Myocyte (in vitro differentiated cells): Measurements from ENCODE around the gene DDIT3. TPM values are rescaled to one million over a fixed set of nuclear protein-coding genes. Genes with fewer than 3 reads are reported as not detected.
A peak's percentile ranks its signal among the peaks of the same experiment; 100 is the strongest.

Experiments
- DNase-seq: peaks from one replicate; pipeline ENCODE4 v3.0.0-alpha.2; 2012; ENCODE audit warnings: low read depth
- polyA plus RNA-seq: library from polyadenylated mRNA; unstranded; fragments of >200 nt; gene quantifications from one replicate; pipeline ENCODE4 v1.2.1, GENCODE V29; 2012; ENCODE audit warnings: missing spikeins
- total RNA-seq: library from RNA; depleted of rRNA; stranded (reverse); fragments of >200 nt; gene quantifications from 2 replicates; pipeline ENCODE4 v1.2.3, GENCODE V29; 2014

Gene DDIT3
- 30.0 and 37.1 TPM in 2 replicates for total RNA-seq
- 128 TPM for polyA plus RNA-seq

DNA sequence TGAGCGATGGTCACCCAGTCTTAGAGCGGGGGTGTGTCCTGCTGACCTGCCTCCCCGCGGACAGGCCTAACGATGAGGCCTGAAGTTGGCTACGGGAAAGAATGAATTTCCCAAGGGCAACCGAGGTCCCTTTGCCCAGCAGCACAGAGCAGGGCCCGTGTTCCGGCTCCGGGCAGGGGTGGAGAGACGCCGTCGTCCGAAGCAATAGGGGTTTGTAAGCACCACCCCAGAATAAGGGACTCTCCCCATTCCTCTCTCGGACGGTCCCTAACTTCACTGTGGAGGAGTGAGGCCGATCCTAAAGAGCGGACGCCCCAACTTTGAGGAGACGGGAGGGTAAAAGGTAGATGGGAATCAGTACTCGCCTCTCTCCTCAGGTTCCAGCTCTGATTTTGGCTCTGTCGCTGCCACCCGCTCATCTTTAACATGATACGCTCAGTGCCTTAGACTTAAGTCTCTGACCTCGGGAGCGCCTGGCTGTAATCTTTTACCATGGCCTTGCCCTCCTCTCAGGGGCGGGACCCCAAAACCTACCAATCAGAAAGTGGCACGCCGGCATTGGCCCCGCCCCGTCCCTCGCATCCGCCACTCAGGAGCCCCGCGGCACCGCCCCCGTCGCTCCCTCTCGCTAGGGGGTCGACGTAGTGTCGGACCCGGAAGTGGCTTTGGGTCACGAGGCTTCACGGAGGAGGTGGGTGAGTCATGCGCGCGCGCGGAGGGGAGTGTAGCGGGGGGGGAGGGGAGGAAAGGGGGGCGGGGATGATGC lies at the start of gene DDIT3:
Gene DDIT3, minus strand, starts transcription at position 462 of the 766 bp plus-strand sequence. CDS start 3,108 bp downstream, outside the sequence.
- peak; percentile 99 for DNase-seq

DNA sequence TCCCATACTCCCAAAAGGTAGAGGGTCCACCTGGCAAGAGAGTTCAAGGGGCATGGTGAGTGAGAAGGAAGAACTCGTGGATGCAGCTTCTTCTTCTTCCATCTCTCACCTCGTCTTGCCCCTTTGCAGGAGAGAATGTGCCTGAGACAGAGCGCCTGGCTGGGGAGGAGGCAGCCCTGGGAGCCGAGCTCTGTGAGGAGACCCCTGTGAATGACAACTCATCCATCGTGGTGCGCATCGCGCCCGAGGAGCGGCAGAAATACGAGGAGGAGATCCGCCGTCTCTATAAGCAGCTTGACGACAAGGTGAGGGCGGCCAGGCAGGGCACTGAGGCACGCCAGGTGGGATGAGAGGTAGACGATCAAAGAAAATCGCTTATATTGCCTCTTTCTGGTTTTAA lies 49.5 kb upstream of the DDIT3 start:
- DNase-seq = no peak

DNA sequence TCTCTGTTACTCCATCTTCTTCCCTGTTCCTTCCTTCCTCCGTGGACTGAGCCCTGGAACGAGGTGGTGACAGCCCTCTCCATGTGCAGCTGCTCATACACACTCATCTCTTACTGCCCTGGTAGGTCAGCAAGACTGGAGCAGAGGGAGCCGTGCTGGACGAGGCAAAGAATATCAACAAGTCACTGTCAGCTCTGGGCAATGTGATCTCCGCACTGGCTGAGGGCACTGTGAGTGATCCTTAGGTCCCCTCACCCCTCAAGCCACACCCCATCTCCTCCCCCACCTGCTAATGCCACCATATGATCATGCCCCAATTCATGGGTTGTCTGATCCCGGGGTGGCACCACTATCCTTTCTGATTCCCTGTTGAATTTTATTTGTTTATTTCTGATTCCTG lies 48.5 kb upstream of the DDIT3 start:
- no peak for DNase-seq

DNA sequence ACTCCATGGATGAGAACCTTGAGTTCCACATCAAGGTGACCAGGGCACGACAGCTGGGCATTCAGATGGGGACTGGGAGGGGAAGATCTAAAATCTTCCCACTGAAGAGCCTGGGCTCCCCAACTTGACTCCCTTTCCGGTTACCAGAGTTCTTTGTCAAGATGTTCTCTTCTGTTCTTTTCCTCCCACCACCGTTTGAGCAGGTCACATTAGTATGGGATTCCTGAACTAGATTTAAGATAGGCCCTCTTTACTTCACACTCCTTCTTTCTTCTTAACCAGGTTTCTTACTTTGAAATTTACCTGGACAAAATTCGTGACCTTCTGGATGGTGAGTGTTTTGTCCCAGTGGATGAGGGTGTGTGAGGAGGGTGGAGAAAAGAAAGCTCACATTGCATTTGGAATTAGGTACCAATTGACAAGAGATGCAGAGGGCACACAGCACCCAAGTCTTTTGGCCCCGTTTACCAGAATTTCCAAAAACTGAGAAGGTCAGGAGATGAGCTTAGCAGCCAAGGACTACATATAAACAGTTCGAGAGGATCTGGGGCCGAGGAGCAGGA lies 43.9 kb upstream of the DDIT3 start:
- no peak for DNase-seq

DNA sequence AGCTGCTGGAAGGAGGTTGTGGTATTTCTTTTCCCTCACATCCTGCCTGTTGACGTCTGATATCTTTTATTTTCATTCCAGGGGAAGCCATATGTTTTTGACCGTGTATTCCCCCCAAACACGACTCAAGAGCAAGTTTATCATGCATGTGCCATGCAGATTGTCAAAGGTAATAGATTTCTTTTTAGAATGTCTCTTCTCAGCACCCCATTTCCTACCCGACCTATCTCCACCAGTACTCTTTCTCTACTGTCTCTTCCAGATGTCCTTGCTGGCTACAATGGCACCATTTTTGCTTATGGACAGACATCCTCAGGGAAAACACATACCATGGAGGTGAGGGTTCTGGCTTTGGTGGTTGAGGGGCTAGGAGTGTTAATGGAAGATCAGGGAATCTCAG lies 43.0 kb upstream of the DDIT3 start:
- DNase-seq = no peak

GRCh38 chr12:57561117-57561516 lies 40.8 kb upstream of the DDIT3 start:
- peak; percentile 38 for DNase-seq

- DNase-seq = no peak
These were observed 40.2 kb upstream of the DDIT3 start for GRCh38 chr12:57560516-57560915.

GRCh38 chr12:57558864-57559263 lies 38.5 kb upstream of the DDIT3 start:
- no peak for DNase-seq

DNA sequence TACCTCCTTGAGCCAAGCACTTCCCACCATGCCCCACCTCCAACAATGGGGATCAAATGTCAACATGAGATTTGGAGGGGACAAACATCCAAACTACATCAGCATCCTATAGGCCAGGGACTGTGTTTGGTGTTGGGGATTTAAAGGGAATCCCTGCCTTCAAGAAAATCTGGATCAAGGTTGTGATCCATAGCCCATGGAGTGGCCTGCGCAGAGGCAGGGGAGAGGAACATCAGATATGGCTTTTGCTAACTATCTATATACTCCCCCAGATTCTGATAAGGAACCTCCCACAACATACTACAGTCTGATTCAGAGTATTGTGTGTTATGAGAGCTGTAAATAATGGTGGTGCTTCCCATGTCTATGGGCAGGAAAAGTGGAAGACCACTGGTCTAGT lies 34.6 kb upstream of the DDIT3 start:
- DNase-seq = no peak

- no peak for DNase-seq
These were observed 34.1 kb upstream of the DDIT3 start for GRCh38 chr12:57554453-57554852.

DNA sequence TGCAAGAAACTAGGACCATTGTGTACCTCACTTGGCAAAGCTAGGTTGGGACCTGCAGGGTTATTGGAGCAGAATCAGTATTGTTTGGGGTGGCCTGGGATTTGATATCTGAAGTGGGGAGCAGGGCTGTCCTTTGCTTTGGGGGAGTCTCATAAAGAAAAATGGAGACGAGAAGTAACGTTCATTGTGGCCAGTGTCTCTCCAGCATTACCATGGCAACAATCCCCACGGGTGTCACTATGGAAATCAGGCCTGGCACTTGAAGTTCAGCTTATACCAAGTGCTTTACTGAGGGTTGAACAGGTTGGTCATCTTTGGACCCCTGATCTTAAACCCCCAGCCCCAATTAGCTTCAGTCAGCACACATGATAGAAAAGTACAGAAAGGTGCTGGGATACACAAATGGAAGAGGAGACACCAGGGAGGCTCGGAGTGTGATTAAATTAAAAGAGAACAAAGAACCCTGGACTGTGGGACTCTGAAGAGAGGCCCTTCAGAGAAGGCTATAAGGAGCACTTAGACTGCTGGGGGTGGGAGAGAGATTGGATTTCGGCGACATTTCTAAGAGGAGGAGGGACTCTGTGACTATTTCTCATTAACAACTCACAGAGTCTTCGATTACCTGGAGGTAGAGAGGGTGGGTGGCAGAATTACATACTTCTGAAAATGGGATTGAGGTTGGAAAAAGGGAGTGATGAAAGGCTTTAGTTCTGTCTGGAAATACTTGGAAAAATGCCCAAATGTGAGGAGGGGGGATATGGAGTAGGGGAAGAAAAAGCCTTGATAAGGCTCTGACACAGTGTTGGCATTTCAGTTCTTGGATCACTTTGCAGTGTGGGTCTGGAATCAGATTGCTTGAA lies 33.3 kb upstream of the DDIT3 start:
- DNase-seq = no peak

DNA sequence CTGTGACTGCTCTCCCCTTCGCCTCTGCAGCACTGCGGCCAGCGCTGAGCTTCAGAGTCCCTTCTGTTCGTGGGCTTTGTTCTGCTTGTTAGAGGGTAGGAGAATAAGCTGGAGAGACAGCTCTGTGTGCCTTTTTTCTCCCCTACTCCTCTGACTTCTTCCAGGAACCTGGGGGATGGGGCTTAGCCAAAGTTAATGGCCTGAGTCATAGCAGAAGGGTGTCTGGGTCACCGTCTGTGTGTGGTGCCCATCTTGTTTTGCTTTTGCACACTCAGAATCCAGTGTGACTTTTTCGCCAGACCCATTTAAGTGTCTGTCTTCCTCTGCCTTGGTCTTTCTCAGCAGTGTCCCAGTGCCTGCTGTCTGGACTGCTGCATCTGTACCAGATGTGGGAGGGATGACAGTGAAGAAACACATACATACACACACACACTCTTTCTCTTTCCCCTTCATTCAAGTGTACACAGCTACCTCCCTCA lies 32.6 kb upstream of the DDIT3 start:
- no peak for DNase-seq

DNA sequence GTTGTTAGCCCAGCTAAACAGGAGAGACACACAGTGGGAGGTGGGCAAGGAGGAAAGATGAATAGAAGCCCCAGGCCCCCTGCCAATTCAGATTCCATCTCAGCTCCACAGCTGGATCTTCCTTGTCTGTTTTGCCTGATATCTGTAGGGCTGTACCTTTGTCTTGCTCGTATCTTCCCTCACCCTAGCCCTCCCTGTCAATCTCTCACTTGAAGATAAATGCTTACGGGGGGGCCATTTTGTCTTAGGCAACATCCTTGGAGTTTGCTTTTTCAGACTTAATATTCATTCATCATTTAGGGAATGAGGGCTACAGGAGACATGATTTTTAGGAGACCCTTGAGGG lies 32.0 kb upstream of the DDIT3 start:
- DNase-seq = no peak

DNA sequence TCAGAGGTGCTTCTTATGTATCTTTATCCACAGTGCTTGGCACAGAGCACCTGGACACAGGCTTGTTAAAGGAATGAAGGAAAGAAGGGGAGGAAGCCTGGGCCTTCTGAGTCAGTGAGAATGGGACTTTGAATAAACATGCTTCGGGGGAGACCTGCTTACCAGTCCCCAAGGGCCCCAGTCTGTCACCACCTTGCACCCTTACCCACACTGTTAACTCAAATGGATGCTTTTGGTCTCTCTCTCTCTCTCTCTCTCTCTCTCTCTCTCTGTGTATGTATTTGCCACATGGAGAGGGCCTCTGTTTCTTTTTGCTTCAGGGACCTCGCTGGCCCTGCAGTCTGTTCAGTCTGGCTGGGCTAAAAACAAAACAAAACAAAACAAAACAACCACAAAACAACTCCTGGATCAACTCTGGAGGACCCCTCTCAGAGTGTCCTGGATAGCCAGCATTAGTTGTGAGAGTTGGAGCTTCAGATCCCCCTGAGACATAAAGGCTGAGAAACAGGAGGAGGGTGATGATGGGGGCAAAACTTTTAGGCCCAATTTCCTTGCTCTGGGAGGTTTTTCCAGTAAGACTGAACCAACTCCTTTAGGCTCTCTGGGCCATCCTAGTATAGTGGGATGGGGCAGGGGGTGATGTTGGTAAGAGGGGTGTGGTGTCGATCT lies 31.5 kb upstream of the DDIT3 start:
- no peak for DNase-seq

GRCh38 chr12:57550641-57551549 lies 30.6 kb upstream of the DDIT3 start:
- DNase-seq = no peak

DNA sequence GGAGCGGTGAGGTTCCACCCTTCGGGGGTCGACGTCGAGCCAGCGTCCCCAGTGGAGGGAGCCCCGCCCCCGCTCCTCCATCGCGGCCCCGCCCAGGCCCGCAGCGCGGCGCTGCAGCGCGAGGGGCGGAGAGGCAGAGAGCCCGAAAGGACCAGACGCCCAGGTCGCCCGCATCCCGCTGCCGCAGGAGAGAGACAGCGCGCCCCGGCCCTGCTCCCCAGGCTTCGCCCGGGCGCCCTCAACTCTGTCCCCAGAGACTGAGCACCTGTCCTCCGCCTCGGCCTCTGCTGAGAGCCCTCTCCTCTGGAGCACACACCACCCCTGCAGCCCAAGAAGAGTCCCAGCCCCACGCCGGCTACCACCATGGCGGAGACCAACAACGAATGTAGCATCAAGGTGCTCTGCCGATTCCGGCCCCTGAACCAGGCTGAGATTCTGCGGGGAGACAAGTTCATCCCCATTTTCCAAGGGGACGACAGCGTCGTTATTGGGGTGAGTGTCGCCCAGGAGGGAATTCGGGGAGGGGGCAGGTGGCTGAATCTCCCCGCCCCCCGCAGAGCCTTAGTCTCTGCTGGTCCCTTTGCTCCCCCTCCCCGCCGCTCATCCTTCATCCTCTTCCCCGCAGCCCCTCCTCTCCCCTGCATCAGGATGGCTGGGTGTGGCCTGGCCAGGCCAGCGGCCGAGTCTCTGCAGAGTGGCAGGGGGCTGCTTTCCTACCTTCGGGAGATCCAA lies 29.8 kb upstream of the DDIT3 start, which contains the start of gene KIF5A:
Gene KIF5A, plus strand, starts transcription at position 136 of the 732 bp plus-strand sequence. Its CDS starts 228 bp downstream, at position 364.
- DNase-seq = no peak

DNA sequence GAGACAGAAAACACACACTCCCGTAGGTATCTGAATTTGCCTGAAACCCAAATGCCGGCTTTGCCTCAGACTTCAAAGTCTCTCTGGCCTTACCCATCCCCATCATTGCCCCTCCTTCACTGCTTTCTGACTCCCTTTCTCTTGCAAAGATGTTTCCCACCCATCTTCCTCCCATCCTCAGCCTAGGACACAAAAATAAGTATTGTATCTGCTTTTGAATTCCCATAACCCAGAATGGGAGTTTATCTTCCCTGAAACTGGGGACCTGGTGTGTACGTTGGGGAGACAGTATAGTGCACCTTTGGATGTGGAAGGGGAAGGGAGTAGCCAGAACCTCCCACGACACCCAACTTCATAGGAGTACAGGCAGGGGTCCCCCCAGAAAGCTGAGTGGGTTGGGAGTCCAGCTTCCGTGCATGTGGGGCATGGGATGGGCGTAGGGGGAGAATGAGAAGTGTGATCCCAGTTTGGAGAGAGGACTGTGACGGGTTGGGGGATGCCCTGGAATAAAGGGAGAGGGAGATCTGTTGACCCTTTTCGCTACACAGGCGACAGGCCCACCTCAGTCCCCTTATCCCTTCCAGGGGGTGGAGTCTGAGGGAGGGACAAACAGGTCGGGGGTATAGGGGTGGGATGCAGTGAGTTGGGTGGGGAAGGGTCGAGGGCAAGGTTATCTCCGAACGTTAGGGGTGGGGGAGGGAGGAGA lies 29.0 kb upstream of the DDIT3 start:
- DNase-seq = no peak

DNA sequence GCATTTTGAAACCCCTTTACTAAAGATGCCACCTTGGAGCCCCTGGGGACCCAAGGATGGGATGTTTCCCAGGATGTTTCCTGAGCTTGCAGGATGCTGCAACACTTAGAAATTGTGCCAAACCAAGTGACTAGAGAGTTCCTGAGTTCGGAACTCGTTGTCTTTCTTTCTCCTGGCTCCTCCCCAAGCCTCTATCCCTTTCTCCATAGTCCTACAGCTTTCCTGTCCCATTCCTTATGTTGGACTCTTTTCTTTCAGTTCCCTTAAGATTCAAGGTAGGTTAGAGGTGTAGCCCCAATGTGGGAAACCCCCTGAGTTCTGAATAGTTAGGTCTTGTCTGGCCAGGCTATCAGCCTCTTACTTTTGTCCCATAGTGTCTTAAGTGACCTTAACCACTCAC lies 28.2 kb upstream of the DDIT3 start:
- no peak for DNase-seq

GRCh38 chr12:57548013-57548315 lies 27.6 kb upstream of the DDIT3 start:
- no peak for DNase-seq
